ENCODE measurements around the gene RASSF8.

RASSF8 gene

DNA sequence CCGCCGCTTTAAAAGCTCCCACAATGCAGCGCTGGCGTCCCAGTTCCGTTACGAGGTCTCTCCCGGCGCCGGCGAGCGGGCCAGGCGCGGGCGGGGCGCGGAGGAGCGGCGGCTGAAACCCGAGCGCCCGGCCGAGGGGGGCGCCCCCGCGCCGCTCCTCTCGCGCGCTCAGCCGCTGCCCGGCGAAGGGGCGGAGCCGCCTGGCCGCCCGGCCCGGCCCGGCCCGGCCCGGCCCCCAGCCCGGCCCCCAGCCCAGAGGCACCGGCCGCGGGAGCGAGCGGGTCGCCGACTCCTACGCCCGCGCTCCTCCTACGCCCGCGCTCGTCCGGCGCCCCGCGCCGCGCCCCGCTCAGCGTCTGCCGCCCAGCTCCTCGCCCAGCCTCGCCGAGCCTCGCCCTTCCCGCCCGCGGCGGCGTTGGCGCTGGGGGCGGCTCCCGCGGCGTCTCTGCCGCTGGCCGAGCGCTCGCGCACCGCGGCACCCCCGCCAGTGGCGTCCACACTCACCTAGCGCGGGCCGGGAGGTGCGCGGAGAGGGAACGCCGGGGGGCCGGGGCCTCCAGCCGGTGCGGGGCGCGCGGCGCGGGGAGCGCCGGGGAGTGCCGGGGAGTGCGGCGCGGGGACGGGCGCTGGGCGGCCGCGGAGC is at the start of gene RASSF8:
Gene RASSF8, plus strand, starts transcription at position 255 of the 643 bp plus-strand sequence. CDS start 96,662 bp downstream, outside the sequence.
- H3K4me3 ChIP-seq (ENCODE audit: low read depth, low read length), result peak within 1 kb of the TSS; percentile 64
- DNase-seq (ENCODE audit: low read depth), result no peak

GRCh38 chr12:25914551-25914950 is 43.9 kb upstream of the RASSF8 start:
- DNase-seq (ENCODE audit: low read depth), result no peak

GRCh38 chr12:25924491-25925001 is 33.9 kb upstream of the RASSF8 start:
- no peak for DNase-seq (ENCODE audit: low read depth)
- H3K4me3 ChIP-seq (ENCODE audit: low read depth, low read length), result no peak overlapping the region

More at GRCh38 chr12:25914551-25914950, 43.9 kb upstream of the RASSF8 start:
- no peak overlapping the region for H3K4me3 ChIP-seq (ENCODE audit: low read depth, low read length)

DNA sequence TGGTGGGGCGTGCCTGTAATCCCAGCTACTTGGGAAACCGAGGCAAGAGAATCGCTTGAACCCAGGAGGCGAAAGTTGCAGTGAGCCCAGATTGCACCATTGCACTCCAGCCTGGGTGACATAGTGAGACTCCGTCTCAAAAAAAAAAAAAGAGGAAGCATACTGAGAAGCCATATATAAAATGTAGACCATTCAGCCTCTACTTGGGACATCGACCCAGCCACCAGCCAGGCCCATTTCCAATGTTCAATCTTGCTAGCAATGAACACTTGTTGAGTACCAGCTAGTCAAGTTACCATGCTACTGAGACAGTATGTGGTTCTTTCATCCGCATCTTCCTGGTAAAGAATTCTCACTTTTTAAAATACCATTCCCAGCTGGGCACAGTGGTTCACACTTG is 33.4 kb upstream of the RASSF8 start:
- DNase-seq (ENCODE audit: low read depth), result no peak

DNA sequence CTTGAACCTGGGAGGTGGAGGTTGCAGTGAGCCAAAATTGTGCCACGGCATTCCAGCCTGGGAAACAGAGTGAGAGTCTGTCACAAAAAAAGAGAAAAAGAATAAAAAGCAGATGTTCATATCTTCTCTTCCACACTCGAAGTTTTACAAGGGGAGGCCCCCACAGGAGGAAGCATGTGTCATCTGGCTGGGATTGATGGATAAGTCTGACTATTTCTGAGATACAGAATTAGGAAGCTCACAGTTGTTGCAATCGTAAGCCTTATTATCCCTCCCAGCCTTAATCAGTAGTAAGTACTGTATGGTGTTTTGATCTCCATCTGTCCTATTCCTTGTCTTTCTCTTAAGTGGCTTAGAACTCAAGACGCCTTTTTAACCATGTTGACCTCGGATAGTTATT is 31.9 kb upstream of the RASSF8 start:
- H3K4me3 ChIP-seq (ENCODE audit: low read depth, low read length), result no peak overlapping the region
- no peak for DNase-seq (ENCODE audit: low read depth)

More for the DNA sequence above, 33.4 kb upstream of the RASSF8 start:
- no peak overlapping the region for H3K4me3 ChIP-seq (ENCODE audit: low read depth, low read length)

- DNase-seq (ENCODE audit: low read depth), result peak; percentile 74
- H3K4me3 ChIP-seq (ENCODE audit: low read depth, low read length), result no peak overlapping the region
Measured at GRCh38 chr12:25929142-25929541, 29.3 kb upstream of the RASSF8 start.

DNA sequence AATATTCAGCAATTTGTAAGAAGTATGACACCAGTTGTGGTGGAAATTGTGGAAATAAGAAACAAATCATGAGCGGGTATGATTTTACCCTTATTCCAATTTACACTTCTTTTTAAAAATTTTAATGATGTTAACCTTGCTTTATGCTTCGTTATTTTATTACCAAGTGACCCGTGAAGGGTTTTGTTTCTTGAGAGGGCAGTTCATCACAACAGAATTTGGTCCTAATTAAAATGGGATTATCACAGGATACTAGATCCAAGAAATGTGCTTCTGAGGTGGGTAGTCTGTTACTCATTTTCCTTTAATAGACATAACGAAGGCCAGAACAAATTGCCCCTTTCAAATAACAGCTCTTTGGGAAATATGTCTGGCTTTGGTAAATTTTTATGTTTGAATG is 25.5 kb upstream of the RASSF8 start:
- no peak for DNase-seq (ENCODE audit: low read depth)
- no peak overlapping the region for H3K4me3 ChIP-seq (ENCODE audit: low read depth, low read length)

GRCh38 chr12:25934456-25934855 is 24.0 kb upstream of the RASSF8 start:
- DNase-seq (ENCODE audit: low read depth), result no peak
- no peak overlapping the region for H3K4me3 ChIP-seq (ENCODE audit: low read depth, low read length)

DNA sequence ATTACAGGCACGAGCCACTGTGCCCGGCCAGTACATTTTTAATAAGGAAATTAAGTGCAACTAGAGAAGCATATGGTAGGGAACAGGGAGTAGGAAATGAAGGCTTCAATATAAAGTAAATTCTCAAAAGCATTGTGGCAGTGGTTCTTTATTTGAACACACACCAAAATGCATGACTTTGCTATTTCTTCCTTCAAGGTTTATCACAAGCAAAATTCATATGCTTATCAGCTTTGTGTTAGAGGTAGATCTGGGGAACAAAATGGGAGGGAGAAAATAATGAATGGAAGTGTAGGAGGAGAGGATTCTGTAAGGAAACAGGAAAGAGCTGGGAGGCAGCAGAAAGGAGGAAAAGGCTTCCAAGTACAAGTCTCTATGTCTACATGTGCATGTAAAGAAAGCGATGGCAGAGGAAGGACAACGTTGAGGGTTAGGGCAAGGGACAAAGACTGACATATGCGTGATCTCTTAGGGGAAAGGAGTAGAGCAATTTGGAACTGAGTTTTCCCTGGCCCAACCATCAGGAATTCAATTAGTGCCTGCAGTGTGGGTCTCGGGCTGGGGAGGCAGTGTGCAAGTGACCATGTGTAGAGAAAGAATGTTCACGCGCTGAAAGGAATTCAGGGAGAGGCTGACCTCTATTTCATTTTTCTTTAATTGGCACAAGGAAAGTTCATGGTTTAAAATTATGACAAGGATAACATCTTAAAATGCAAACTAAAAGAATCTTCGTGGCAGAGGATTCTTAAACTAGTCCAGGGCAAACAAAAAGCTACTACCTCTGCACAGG is 22.9 kb upstream of the RASSF8 start:
- DNase-seq (ENCODE audit: low read depth), result no peak

GRCh38 chr12:25937096-25937495 is 21.4 kb upstream of the RASSF8 start:
- DNase-seq (ENCODE audit: low read depth), result no peak
- H3K4me3 ChIP-seq (ENCODE audit: low read depth, low read length), result no peak overlapping the region

More for the DNA sequence above, 22.9 kb upstream of the RASSF8 start:
- no peak overlapping the region for H3K4me3 ChIP-seq (ENCODE audit: low read depth, low read length)

GRCh38 chr12:25938581-25938980 is 19.9 kb upstream of the RASSF8 start:
- H3K4me3 ChIP-seq (ENCODE audit: low read depth, low read length), result no peak overlapping the region
- no peak for DNase-seq (ENCODE audit: low read depth)

- no peak overlapping the region for H3K4me3 ChIP-seq (ENCODE audit: low read depth, low read length)
- no peak for DNase-seq (ENCODE audit: low read depth)
Measured at GRCh38 chr12:25939606-25940005, 18.9 kb upstream of the RASSF8 start.

DNA sequence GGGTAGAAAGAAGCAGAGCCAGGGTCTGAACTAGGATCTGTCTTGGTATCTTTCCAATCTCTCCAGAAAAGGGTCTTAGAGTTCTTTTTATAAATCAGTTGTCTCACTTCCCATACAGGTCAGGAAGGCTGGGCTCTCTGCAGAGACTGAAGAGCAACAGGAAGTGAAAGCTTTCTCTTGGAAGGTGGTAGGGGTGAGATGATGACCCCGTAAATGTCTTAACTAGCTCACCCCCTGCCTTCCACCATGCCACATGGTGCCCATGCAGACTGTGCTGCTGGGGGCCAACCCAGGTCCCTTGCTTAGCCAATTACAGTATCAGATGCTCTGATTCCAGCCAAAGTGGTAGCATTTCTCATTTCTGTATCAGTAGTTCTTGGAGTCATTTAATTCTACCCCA is 17.6 kb upstream of the RASSF8 start:
- no peak for DNase-seq (ENCODE audit: low read depth)
- no peak overlapping the region for H3K4me3 ChIP-seq (ENCODE audit: low read depth, low read length)

GRCh38 chr12:25942709-25943108 is 15.8 kb upstream of the RASSF8 start:
- H3K4me3 ChIP-seq (ENCODE audit: low read depth, low read length), result no peak overlapping the region
- DNase-seq (ENCODE audit: low read depth), result no peak

- no peak for DNase-seq (ENCODE audit: low read depth)
- H3K4me3 ChIP-seq (ENCODE audit: low read depth, low read length), result no peak overlapping the region
Measured at GRCh38 chr12:25943940-25944339, 14.5 kb upstream of the RASSF8 start.

DNA sequence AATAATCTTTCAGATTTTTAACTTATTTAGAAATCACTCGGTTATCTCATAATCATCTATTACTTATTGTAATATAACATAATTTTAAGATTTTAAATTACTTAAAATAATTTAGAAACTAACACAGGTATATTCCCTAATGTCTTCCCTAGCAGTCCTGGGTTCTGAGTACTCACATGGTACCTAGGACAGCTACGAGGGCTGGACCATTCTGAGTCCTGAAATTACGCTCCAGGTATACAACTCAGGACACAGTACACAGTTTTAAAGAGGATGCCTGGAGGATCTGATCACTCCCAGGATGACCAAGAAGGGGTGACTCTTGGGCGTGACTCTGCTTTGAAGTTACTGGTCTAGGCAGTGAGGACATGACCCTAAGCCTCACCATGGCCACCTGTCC is 9.1 kb upstream of the RASSF8 start:
- no peak for DNase-seq (ENCODE audit: low read depth)
- no peak overlapping the region for H3K4me3 ChIP-seq (ENCODE audit: low read depth, low read length)

- DNase-seq (ENCODE audit: low read depth), result no peak
- no peak overlapping the region for H3K4me3 ChIP-seq (ENCODE audit: low read depth, low read length)
Measured at GRCh38 chr12:25950329-25951115, 8.0 kb upstream of the RASSF8 start.

GRCh38 chr12:25957793-25958427 is 572 bp upstream of the RASSF8 start:
- H3K4me3 ChIP-seq (ENCODE audit: low read depth, low read length), result peak overlapping the region; percentile 64
- DNase-seq (ENCODE audit: low read depth), result no peak

Measured in skeletal muscle cell (primary cell).